Measurements from ENCODE around the gene ZNF519.

The ZNF519 gene

GRCh38 chr18:14106906-14107305 is 25.3 kb downstream of the ZNF519 start:
- TF ChIP-seq POLR2A (IDR thresholded peaks at IDR 0.05; ENCODE audit: low read length) (no peak), GATA1 (IDR thresholded peaks at IDR 0.05; ENCODE audit: low read depth, low read length) (no peak)
- DNase-seq = no peak

GRCh38 chr18:14104906-14105748 is 27.1 kb downstream of the ZNF519 start:
- TF ChIP-seq GATA1 (IDR thresholded peaks at IDR 0.05; ENCODE audit: low read depth, low read length) (no peak), POLR2A (IDR thresholded peaks at IDR 0.05; ENCODE audit: low read length) (no peak)
- DNase-seq = no peak

GRCh38 chr18:14104201-14104600 is 28.0 kb downstream of the ZNF519 start:
- no peak for DNase-seq
- TF ChIP-seq POLR2A (IDR thresholded peaks at IDR 0.05; ENCODE audit: low read length) (no peak), GATA1 (IDR thresholded peaks at IDR 0.05; ENCODE audit: low read depth, low read length) (no peak)

GRCh38 chr18:14100503-14101286 is 31.5 kb downstream of the ZNF519 start:
- TF ChIP-seq GATA1 (IDR thresholded peaks at IDR 0.05; ENCODE audit: low read depth, low read length) (no peak), POLR2A (IDR thresholded peaks at IDR 0.05; ENCODE audit: low read length) (no peak)
- DNase-seq = no peak

GRCh38 chr18:14098428-14098827 is 33.8 kb downstream of the ZNF519 start:
- DNase-seq = no peak
- no peak for TF ChIP-seq GATA1 (IDR thresholded peaks at IDR 0.05; ENCODE audit: low read depth, low read length)
- TF ChIP-seq POLR2A (IDR thresholded peaks at IDR 0.05; ENCODE audit: low read length) = no peak

- DNase-seq = no peak
- TF ChIP-seq POLR2A (IDR thresholded peaks at IDR 0.05; ENCODE audit: low read length) = no peak
- TF ChIP-seq GATA1 (IDR thresholded peaks at IDR 0.05; ENCODE audit: low read depth, low read length) = no peak
Observed at GRCh38 chr18:14097761-14098160, 34.5 kb downstream of the ZNF519 start.

- DNase-seq = no peak
- TF ChIP-seq POLR2A (IDR thresholded peaks at IDR 0.05; ENCODE audit: low read length) = no peak
- TF ChIP-seq GATA1 (IDR thresholded peaks at IDR 0.05; ENCODE audit: low read depth, low read length) = no peak
Observed at GRCh38 chr18:14093307-14093915, 38.8 kb downstream of the ZNF519 start.

GRCh38 chr18:14092625-14093306 is 39.5 kb downstream of the ZNF519 start:
- no peak for TF ChIP-seq GATA1 (IDR thresholded peaks at IDR 0.05; ENCODE audit: low read depth, low read length)
- no peak for TF ChIP-seq POLR2A (IDR thresholded peaks at IDR 0.05; ENCODE audit: low read length)
- DNase-seq = no peak

- TF ChIP-seq POLR2A (IDR thresholded peaks at IDR 0.05; ENCODE audit: low read length) (no peak), GATA1 (IDR thresholded peaks at IDR 0.05; ENCODE audit: low read depth, low read length) (no peak)
- DNase-seq = no peak
Observed at GRCh38 chr18:14089781-14090180, 42.5 kb downstream of the ZNF519 start.

- DNase-seq = no peak
- TF ChIP-seq POLR2A (IDR thresholded peaks at IDR 0.05; ENCODE audit: low read length) (no peak), GATA1 (IDR thresholded peaks at IDR 0.05; ENCODE audit: low read depth, low read length) (no peak)
Observed at GRCh38 chr18:14089191-14089590, 43.0 kb downstream of the ZNF519 start.

GRCh38 chr18:14086458-14087231 is 45.6 kb downstream of the ZNF519 start:
- TF ChIP-seq POLR2A (IDR thresholded peaks at IDR 0.05; ENCODE audit: low read length) (no peak), GATA1 (IDR thresholded peaks at IDR 0.05; ENCODE audit: low read depth, low read length) (no peak)
- peak; percentile 54 to 61 for DNase-seq

- TF ChIP-seq POLR2A (IDR thresholded peaks at IDR 0.05; ENCODE audit: low read length) (no peak), GATA1 (IDR thresholded peaks at IDR 0.05; ENCODE audit: low read depth, low read length) (no peak)
- no peak for DNase-seq
Observed at GRCh38 chr18:14085770-14086457, 46.3 kb downstream of the ZNF519 start.
